Prostate gland (tissue), 2 donors: ENCODE results near the gene ATXN1. TPM values are rescaled to one million over a fixed set of nuclear protein-coding genes. Genes with fewer than 3 reads are reported as not detected.
A peak's percentile ranks its signal among the peaks of the same experiment; 100 is the strongest.
"Not testable (repeated sequence)": the region's sequence is repeated elsewhere in the genome, so short reads cannot be mapped to it uniquely, and the experiment has no call there.

Source experiments
- DNase-seq: peaks from one replicate; pipeline ENCODE4 v3.0.0-alpha.2; 2019; ENCODE audit warnings: low spot score
- H3K27ac ChIP-seq, 2 donors: fragments of 200-600 bp; sonication (generic); 2 replicates each; pipeline ENCODE4 v1.5.1; 2017 to 2019
- H3K27me3 ChIP-seq: fragments of 200-600 bp; sonication (generic); replicated peaks from 2 replicates; pipeline ENCODE4 v1.5.1; 2019; ENCODE audit not compliant: insufficient read depth
- H3K36me3 ChIP-seq, 2 donors: fragments of 200-600 bp; sonication (generic); 1 replicate in 1 of 2; 2 replicates in 1 of 2; pipeline versions ENCODE4 v1.5.1 to v1.8.1; 2017 to 2019
- H3K4me1 ChIP-seq: fragments of 200-600 bp; sonication (generic); replicated peaks from 2 replicates; pipeline ENCODE4 v1.5.1; 2019
- H3K4me3 ChIP-seq, 2 donors: fragments of 200-600 bp; sonication (generic); 2 replicates each; pipeline ENCODE4 v1.5.1; 2017 to 2019
- H3K9me3 ChIP-seq: fragments of 200-600 bp; sonication (generic); 2 replicates; pipeline ENCODE4 v1.5.1; 2017
- CTCF ChIP-seq, 4 experiments: fragments of 200-600 bp in 2 of 4; fragments of 450-650 bp in 2 of 4; sonication (generic) in 2 of 4; IDR thresholded peaks; 1 replicate in 3 of 4; 2 replicates in 1 of 4; pipeline ENCODE4 v1.5.1; 2016 to 2019; ENCODE audit warnings: antibody characterized with exemption in 4 of 4, mild to moderate bottlenecking in 2 of 4, moderate library complexity in 2 of 4
- POLR2A ChIP-seq: fragments of 450-650 bp; IDR thresholded peaks from one replicate; pipeline ENCODE4 v1.6.1; 2016; ENCODE audit warnings: antibody characterized with exemption, mild to moderate bottlenecking
- POLR2AphosphoS5 ChIP-seq: sonication (generic); formaldehyde crosslinking; IDR thresholded peaks from one replicate; pipeline ENCODE4 v1.6.1; 2017; ENCODE audit warnings: antibody characterized with exemption
- WGBS: methylation state at CpG from one replicate; pipeline ENCODE4 v1.1.5; 2018; 5-methylcytosine and 5-hydroxymethylcytosine counted together
- intact Hi-C: fragments of 100-400 bp; cut with DNase I; formaldehyde crosslinking; loops from one replicate; pipeline ENCODE4 v1.14.2; 2022
- total RNA-seq, 2 donors: library from RNA; depleted of rRNA; stranded (reverse); fragments of >200 nt; gene quantifications; one replicate each; pipeline ENCODE4 v1.1.0, GENCODE V29; 2016

ATXN1 gene
- total RNA-seq, 2 donors from 2014 or later, result 28.5 to 89.0 TPM

- DNase-seq, result no peak
These were observed 216.7 kb downstream of the ATXN1 start for GRCh38 chr6:16544521-16544920.

GRCh38 chr6:16544006-16544405 is 217.3 kb downstream of the ATXN1 start:
- WGBS, result 66% methylated on average over 11 of the region's 11 CpGs
- Histone ChIP-seq H3K36me3 (no peaks in the 10 kb centered on the region), H3K4me1 (no peaks in the 10 kb centered on the region), H3K4me3 (no peak overlapping the region), H3K27me3 (no peaks in the 10 kb centered on the region), H3K27ac (no peak overlapping the region), H3K9me3 (no peaks in the 10 kb centered on the region)
- DNase-seq, result no peak
- no peak for TF ChIP-seq POLR2A
- no peak for TF ChIP-seq POLR2AphosphoS5
- intact Hi-C loops, result loop anchor here (10.0 kb wide), 1 partner anchor 211 kb away; no protein-coding TSS in a partner anchor

More at GRCh38 chr6:16544521-16544920, 216.7 kb downstream of the ATXN1 start:
- intact Hi-C loops, result loop anchor here (10.0 kb wide), 1 partner anchor 210 kb away; no protein-coding TSS in a partner anchor
- Histone ChIP-seq H3K4me3 (no peak overlapping the region), H3K27me3 (no peaks in the 10 kb centered on the region), H3K9me3 (no peaks in the 10 kb centered on the region), H3K36me3 (no peaks in the 10 kb centered on the region), H3K27ac (peak overlapping the region in 1 of 2 donors; percentile 21), H3K4me1 (no peaks in the 10 kb centered on the region)
- 77% methylated on average over 7 of the region's 7 CpGs for WGBS
- TF ChIP-seq POLR2AphosphoS5 (no peak), POLR2A (no peak), CTCF (IDR thresholded peaks at IDR 0.05) (no peak)

GRCh38 chr6:16543521-16543920 is 217.7 kb downstream of the ATXN1 start:
- intact Hi-C loops, result loop anchor here (10.0 kb wide), 1 partner anchor 211 kb away; no protein-coding TSS in a partner anchor
- H3K4me3 ChIP-seq, result no peak overlapping the region
- no peaks in the 10 kb centered on the region for H3K4me1 ChIP-seq
- H3K9me3 ChIP-seq, result no peaks in the 10 kb centered on the region
- DNase-seq, result no peak
- no peak overlapping the region for H3K27ac ChIP-seq
- H3K36me3 ChIP-seq, result no peaks in the 10 kb centered on the region
- WGBS, result 87% methylated on average over 5 of the region's 5 CpGs
- TF ChIP-seq POLR2A (no peak), POLR2AphosphoS5 (no peak), CTCF (IDR thresholded peaks at IDR 0.05) (no peak)
- no peaks in the 10 kb centered on the region for H3K27me3 ChIP-seq

- H3K4me1 ChIP-seq, result no peaks in the 10 kb centered on the region
- TF ChIP-seq POLR2A (no peak), POLR2AphosphoS5 (no peak), CTCF (IDR thresholded peaks at IDR 0.05) (no peak)
- no peaks in the 10 kb centered on the region for H3K27me3 ChIP-seq
- H3K9me3 ChIP-seq, result no peaks in the 10 kb centered on the region
- intact Hi-C loops, result loop anchor here (10.0 kb wide), 1 partner anchor 213 kb away; no protein-coding TSS in a partner anchor
- 86% methylated on average over 7 of the region's 7 CpGs for WGBS
- H3K27ac ChIP-seq, result peak overlapping the region; percentile 11 to 16
- no peak for DNase-seq
- no peaks in the 10 kb centered on the region for H3K36me3 ChIP-seq
- H3K4me3 ChIP-seq, result no peak overlapping the region
These were observed 219.2 kb downstream of the ATXN1 start for GRCh38 chr6:16542070-16542469.

GRCh38 chr6:16540804-16541752 is 220.2 kb downstream of the ATXN1 start:
- Histone ChIP-seq H3K9me3 (no peaks in the 10 kb centered on the region), H3K27me3 (no peaks in the 10 kb centered on the region), H3K4me3 (no peak overlapping the region), H3K27ac (peak overlapping the region in 1 of 2 donors; percentile 11), H3K36me3 (no peaks in the 10 kb centered on the region), H3K4me1 (no peaks in the 10 kb centered on the region)
- intact Hi-C loops, result loop anchor here (10.0 kb wide), 1 partner anchor 214 kb away; no protein-coding TSS in a partner anchor
- WGBS, result 68% methylated on average over 14 of the region's 14 CpGs
- DNase-seq, result no peak
- no peak for TF ChIP-seq POLR2A
- TF ChIP-seq CTCF (IDR thresholded peaks at IDR 0.05), result no peak
- TF ChIP-seq POLR2AphosphoS5, result no peak

GRCh38 chr6:16540383-16540782 is 220.9 kb downstream of the ATXN1 start:
- not testable (repeated sequence) for H3K36me3 ChIP-seq, H3K27ac ChIP-seq, H3K4me1 ChIP-seq, H3K27me3 ChIP-seq, H3K9me3 ChIP-seq, DNase-seq, H3K4me3 ChIP-seq
- 92% methylated on average over 4 of the region's 4 CpGs for WGBS
- intact Hi-C loops, result loop anchor here (10.0 kb wide), 1 partner anchor 214 kb away; no protein-coding TSS in a partner anchor
